NCI-H146 treated with DMSO at 0.1 percent for 48 hours (cell line): ENCODE results near the gene BCR.

Experiments used
- DNase-seq: peaks from one replicate; lab custom pipeline; 2025; ENCODE audit not compliant: unreplicated experiment; lab: John Stamatoyannopoulos, UW

The BCR gene

GRCh38 chr22:23175817-23176644, 4.3 kb upstream of the BCR start:
- DNase-seq, result no peak

GRCh38 chr22:23176645-23177027, 3.7 kb upstream of the BCR start:
- no peak for DNase-seq

DNA sequence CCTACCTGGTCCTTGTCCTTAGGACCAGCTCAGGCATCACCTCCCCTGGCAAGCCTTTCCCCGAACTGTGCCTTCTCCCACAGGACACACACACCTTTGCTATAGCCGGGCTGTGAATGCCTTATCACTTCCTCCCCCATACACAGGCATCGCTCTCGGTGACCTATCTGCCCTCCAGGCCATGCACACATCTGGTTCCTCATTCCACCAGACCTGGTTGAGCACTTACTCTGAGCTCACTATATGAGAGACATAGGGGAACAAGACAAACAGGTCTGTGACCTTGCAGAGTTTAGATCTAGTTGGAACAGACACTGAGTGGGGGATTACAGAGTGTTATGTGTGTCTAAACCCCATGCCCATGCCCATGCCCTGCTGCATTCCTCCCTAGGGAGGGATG, 3.1 kb upstream of the BCR start:
- DNase-seq, result no peak

- peak; percentile 29 for DNase-seq
Measured at GRCh38 chr22:23178512-23179254, 1.6 kb upstream of the BCR start.

GRCh38 chr22:23179381-23180299, 669 bp upstream of the BCR start:
- DNase-seq, result no peak

DNA sequence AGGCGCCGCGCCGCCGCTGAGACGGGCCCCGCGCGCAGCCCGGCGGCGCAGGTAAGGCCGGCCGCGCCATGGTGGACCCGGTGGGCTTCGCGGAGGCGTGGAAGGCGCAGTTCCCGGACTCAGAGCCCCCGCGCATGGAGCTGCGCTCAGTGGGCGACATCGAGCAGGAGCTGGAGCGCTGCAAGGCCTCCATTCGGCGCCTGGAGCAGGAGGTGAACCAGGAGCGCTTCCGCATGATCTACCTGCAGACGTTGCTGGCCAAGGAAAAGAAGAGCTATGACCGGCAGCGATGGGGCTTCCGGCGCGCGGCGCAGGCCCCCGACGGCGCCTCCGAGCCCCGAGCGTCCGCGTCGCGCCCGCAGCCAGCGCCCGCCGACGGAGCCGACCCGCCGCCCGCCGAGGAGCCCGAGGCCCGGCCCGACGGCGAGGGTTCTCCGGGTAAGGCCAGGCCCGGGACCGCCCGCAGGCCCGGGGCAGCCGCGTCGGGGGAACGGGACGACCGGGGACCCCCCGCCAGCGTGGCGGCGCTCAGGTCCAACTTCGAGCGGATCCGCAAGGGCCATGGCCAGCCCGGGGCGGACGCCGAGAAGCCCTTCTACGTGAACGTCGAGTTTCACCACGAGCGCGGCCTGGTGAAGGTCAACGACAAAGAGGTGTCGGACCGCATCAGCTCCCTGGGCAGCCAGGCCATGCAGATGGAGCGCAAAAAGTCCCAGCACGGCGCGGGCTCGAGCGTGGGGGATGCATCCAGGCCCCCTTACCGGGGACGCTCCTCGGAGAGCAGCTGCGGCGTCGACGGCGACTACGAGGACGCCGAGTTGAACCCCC, 798 bp downstream of the BCR start:
- DNase-seq, result no peak

DNA sequence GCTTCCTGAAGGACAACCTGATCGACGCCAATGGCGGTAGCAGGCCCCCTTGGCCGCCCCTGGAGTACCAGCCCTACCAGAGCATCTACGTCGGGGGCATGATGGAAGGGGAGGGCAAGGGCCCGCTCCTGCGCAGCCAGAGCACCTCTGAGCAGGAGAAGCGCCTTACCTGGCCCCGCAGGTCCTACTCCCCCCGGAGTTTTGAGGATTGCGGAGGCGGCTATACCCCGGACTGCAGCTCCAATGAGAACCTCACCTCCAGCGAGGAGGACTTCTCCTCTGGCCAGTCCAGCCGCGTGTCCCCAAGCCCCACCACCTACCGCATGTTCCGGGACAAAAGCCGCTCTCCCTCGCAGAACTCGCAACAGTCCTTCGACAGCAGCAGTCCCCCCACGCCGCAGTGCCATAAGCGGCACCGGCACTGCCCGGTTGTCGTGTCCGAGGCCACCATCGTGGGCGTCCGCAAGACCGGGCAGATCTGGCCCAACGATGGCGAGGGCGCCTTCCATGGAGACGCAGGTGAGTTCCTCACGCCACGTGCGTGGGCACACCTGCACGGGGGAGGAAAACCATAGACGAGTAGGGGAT, 1.5 kb downstream of the BCR start:
- DNase-seq, result no peak

DNA sequence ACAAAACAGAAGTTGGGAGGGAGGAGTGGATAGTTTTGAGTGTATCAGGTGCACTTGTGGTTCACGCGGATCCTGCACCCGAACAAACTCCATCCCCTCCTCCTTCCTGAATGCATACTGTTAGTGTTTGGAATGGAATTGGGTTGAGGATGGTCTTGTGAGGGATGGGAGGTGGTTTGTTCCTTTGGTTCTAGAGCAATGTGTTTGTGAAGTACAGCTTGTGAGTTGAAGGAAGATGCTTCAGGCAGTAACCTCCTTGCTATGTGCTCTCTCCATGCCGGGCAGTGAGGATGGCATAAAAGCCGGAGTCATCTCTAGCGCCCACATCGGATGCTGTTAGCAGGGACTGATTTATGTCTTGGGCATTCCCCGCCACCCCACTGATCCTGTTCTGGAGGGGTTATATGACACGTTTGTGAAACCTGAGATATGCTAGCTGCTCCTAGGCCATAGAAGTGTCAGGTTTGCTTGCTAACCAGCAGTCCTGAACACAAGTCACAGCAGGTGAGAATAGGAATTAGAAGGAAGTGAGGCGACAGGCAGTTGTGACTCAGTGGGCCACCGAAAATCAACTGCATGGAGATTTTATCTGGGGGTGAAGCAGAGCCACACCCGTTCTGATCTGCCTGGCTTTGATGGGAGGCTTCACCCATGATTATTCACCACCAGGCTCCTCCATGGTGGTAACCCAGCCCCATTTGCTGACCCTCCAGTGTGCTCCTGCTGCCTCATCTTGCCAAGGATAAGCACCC, 2.2 kb downstream of the BCR start:
- no peak for DNase-seq

GRCh38 chr22:23183061-23183698, 2.9 kb downstream of the BCR start:
- no peak for DNase-seq

- no peak for DNase-seq
Measured at GRCh38 chr22:23184100-23184763, 3.9 kb downstream of the BCR start.

GRCh38 chr22:23184764-23185113, 4.4 kb downstream of the BCR start:
- DNase-seq, result no peak

DNA sequence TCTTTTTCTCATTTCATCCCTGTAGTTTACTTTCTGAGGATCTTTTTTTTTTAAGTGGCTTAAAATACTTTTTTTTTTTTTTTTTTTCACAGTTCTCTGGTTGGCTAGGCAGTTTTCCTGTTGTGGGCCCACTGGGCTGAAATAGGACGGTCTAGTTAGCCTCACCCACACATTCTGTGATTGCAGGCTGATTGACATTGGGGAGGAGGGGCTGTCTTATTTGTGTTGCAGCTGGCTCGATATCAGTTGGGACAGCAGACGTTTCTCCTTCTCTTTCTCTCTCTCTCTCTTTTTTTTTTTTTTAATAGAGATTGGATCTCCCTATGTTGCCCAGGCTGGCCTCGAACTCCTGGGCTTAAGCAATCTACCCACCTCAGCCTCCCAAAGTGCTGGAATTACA, 6.9 kb downstream of the BCR start:
- no peak for DNase-seq

DNA sequence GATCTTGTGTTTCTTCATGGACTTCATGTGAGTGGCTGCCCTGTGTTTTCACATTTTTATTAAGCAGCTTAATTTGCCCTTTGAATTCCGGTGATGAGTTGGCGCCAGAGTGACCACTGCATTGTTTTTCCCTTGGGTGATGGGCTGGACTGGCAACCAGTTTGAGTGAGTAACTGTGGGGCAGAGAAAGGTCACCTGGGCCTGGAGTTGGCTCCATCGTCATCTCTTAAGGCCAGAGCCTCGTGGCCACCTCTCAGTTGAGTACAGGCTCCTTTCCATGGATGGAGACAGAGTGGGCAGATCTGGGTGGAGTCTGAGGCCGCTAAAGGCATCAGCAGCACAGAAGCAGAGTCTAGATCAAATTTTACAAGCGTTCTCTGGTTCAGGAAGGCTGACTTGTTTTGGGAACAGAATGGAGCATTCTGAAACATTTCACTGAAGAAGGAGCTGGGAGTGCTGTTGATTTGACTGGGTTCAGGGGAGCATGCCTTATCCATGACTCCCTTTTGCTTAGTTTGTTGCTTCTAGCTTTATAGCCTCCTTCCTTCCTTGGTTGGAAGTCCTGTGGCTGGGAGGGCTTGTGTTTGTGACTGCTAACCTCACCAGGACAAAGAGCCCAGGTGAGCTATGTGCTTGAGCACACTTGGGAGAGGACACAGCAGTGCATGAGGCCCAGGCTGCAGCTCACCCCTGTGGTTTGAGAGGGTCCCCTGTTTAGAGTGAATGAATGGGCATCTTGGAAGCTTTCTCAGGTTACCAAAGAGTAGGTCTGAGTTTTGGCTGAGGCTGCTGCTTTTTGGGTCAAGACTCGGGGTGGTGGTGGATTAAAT, 7.8 kb downstream of the BCR start:
- no peak for DNase-seq

DNA sequence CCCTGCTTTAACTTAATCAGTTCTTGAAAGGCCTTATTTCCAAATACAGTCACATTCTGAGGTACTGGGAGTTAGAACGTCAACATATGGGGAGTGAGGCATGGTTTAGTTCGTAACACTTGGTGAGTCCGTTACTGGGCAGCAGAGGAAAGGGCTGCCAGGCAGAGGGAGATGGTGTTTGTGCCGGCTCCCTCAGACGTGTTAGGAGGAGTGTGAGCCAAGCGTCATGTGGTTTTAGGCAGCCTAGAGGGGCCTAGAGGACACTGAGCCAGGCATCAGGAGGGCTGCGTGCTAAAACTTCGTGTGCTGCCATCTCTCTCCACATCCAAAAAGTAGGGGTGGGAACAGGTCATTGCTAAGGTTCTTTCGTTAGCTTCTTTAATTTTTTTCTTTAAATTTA, 10.2 kb downstream of the BCR start:
- no peak for DNase-seq

GRCh38 chr22:23192133-23192532, 11.8 kb downstream of the BCR start:
- DNase-seq, result peak; percentile 47

DNA sequence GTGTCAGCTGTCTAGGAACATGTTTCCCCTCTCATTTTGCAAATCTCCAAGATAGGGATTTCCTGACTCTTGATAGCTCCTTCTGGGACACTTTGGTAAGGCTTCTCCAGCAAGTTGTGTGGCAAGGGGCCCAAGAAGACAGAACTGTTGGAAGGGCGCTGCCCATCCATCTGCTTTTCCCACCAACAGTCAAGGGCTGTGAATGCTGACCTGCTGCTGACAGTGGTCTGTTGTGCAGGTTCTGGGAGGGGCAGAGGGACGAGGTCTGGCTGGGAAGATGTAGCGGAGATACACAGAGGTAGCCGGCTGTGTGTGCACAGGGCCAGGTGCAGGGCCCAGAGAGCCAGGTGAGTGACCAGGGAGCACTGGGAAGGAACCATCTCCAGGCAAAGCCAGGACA, 12.2 kb downstream of the BCR start:
- DNase-seq, result peak; percentile 8

DNA sequence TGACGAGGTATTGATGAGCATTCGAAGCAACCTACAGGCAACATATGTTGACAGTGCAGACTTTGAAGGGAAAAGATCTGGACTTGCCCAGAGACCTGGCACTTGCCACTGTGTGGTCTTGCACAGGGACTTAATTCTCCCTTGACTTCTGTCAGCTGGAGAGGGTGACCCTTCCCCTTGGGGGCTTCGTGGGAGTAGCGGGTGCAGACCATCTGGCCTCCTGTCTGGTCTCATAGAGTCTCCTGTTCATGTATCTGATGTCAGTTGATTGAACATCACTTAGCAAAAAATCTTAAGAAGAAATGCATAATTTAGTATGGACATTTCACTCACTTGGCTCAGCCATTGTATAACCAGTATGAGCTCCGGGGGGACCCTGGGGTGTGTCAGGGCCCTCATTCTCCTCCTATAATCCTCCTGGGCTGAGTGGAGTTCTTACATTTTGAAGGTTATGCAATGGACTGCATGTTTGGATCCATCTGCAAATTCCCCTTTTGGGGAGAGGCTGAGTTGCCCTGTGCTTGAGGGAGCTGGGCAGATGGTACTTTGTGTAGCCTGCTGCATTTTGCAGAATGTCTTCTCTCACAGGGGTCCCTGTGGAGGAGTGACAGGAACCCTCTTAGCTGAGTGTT, 13.0 kb downstream of the BCR start:
- no peak for DNase-seq
